ENCODE measurements around the gene MTMR3. TPM values are rescaled to one million over a fixed set of nuclear protein-coding genes. Genes with fewer than 3 reads are reported as not detected.
A peak's percentile ranks its signal among the peaks of the same experiment; 100 is the strongest.

Gene MTMR3
- total RNA-seq, 1 donor from 2014 or later: 41.0 TPM

DNA sequence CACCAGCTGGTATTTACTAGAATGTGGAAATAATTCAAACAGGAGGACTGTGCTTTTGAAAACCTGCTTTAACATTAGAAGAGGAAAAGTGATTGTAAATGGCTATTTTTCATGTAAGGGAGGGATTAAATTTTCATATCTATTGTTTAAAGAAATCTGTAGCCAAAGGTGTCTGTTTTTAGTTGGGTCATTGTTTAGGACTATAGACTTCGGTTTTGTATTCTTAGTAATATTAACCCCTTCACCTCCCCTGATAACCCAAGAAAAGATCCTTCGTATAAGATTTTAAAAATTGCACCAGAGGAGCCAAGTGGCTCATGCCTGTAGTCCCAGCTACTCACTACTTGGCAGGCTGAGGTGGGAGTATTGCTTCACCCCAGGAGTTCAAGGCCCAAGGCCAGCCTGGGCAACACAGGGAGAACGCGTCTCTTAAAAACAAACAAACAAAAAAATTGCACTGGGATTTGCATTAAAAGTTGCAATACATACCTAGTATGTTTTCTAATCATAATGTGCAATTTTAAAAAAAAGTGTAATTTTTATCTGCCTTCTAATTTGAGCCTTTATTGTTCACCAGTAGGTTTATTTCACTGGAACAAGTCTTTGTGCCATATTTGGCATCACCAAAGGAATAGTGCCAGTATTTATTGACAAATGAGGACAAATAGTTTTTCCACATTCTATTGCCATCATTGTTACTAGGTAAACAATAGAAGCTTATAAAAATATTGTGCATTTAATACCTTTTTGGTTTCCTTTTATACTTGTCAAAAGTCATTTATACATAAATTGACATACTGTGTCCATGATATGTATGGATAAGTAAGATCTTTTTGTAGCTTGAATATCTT is 34.3 kb downstream of the MTMR3 start:
- no peak overlapping the region for H3K4me2 ChIP-seq (ENCODE audit: low read length)
- Mint-ChIP-seq H3K4me3 (ENCODE audit: unreplicated experiment) (no peak overlapping the region), H3K9me3 (ENCODE audit: unreplicated experiment) (no peaks in the 10 kb centered on the region), H3K27me3 (ENCODE audit: low read depth, unreplicated experiment) (no peaks in the 10 kb centered on the region), H3K4me1 (ENCODE audit: low read depth, unreplicated experiment) (peaks cover 49% of the 10 kb centered on the region), H3K27ac (ENCODE audit: unreplicated experiment) (no peak overlapping the region), H3K36me3 (ENCODE audit: low read depth, unreplicated experiment) (peaks cover 4% of the 10 kb centered on the region)
- H3K27ac ChIP-seq (ENCODE audit: low read depth, low read length): no peak overlapping the region
- peaks cover 41% of the 10 kb centered on the region for H4K20me1 ChIP-seq (ENCODE audit: insufficient read depth, low read length)
- H3K9ac ChIP-seq (ENCODE audit: low read length): no peak overlapping the region
- DNase-seq (ENCODE audit: low read depth) (no peak), FAIRE-seq (peak; percentile 55)
- H3K4me1 ChIP-seq (ENCODE audit: insufficient read depth, low read length): peaks cover 28% of the 10 kb centered on the region
- no peak for TF ChIP-seq EZH2 (IDR thresholded peaks at IDR 0.05; ENCODE audit: insufficient read depth, low read length)
- TF ChIP-seq, protein P1, sequence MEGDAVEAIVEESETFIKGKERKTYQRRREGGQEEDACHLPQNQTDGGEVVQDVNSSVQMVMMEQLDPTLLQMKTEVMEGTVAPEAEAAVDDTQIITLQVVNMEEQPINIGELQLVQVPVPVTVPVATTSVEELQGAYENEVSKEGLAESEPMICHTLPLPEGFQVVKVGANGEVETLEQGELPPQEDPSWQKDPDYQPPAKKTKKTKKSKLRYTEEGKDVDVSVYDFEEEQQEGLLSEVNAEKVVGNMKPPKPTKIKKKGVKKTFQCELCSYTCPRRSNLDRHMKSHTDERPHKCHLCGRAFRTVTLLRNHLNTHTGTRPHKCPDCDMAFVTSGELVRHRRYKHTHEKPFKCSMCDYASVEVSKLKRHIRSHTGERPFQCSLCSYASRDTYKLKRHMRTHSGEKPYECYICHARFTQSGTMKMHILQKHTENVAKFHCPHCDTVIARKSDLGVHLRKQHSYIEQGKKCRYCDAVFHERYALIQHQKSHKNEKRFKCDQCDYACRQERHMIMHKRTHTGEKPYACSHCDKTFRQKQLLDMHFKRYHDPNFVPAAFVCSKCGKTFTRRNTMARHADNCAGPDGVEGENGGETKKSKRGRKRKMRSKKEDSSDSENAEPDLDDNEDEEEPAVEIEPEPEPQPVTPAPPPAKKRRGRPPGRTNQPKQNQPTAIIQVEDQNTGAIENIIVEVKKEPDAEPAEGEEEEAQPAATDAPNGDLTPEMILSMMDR (IDR thresholded peaks at IDR 0.05; ENCODE audit: insufficient read depth, low read depth, low read length): no peak
- no peak overlapping the region for H3K4me3 ChIP-seq (ENCODE audit: insufficient read depth, low read depth, low read length)
- peaks cover 84% of the 10 kb centered on the region for H3K79me2 ChIP-seq (ENCODE audit: insufficient read depth, low read length)
- no peak overlapping the region for H2AFZ ChIP-seq (ENCODE audit: low read depth, low read length)
- no peaks in the 10 kb centered on the region for H3K27me3 ChIP-seq (ENCODE audit: insufficient read depth, low read length)
- no peaks in the 10 kb centered on the region for H3K9me3 ChIP-seq (ENCODE audit: insufficient read depth, low read depth, low read length)
- no peaks in the 10 kb centered on the region for H3K36me3 ChIP-seq (ENCODE audit: insufficient read depth, low read length)

DNA sequence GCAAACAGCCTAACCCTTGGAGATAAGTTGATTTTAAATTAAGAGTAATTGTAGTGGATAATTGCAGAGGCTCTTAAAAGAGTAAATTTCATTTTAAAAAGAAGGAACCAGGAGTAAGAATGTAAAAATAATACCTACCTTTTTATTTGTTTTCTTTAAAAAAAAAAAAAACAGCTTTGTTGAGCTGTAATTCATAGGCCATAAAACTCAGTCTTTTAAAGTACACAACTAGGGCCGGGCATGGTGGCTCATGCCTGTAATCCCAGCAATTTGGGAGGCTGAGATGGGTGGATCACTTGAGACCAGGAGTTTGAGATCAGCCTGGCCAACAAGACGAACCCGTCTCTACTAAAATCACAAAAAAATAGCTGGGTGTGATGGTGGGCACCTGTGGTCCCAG is 42.4 kb downstream of the MTMR3 start:
- H3K27me3 Mint-ChIP-seq (ENCODE audit: low read depth, unreplicated experiment): no peaks in the 10 kb centered on the region
- DNase-seq (ENCODE audit: low read depth): no peak
- FAIRE-seq: no peak
- H3K36me3 Mint-ChIP-seq (ENCODE audit: low read depth, unreplicated experiment): peaks cover 4% of the 10 kb centered on the region
- Histone ChIP-seq H3K79me2 (ENCODE audit: insufficient read depth, low read length) (peaks cover 96% of the 10 kb centered on the region), H3K9me3 (ENCODE audit: insufficient read depth, low read depth, low read length) (no peaks in the 10 kb centered on the region), H3K4me3 (ENCODE audit: insufficient read depth, low read depth, low read length) (no peak overlapping the region), H3K27ac (ENCODE audit: low read depth, low read length) (no peak overlapping the region), H3K9ac (ENCODE audit: low read length) (no peak overlapping the region), H4K20me1 (ENCODE audit: insufficient read depth, low read length) (peaks cover 84% of the 10 kb centered on the region), H3K4me1 (ENCODE audit: insufficient read depth, low read length) (no peaks in the 10 kb centered on the region), H2AFZ (ENCODE audit: low read depth, low read length) (no peak overlapping the region), H3K36me3 (ENCODE audit: insufficient read depth, low read length) (no peaks in the 10 kb centered on the region), H3K27me3 (ENCODE audit: insufficient read depth, low read length) (no peaks in the 10 kb centered on the region), H3K4me2 (ENCODE audit: low read length) (no peak overlapping the region)
- no peak overlapping the region for H3K4me3 Mint-ChIP-seq (ENCODE audit: unreplicated experiment)
- H3K4me1 Mint-ChIP-seq (ENCODE audit: low read depth, unreplicated experiment): peaks cover 10% of the 10 kb centered on the region
- H3K27ac Mint-ChIP-seq (ENCODE audit: unreplicated experiment): no peak overlapping the region
- TF ChIP-seq, protein P1 (IDR thresholded peaks at IDR 0.05; ENCODE audit: insufficient read depth, low read depth, low read length): no peak
- TF ChIP-seq EZH2 (IDR thresholded peaks at IDR 0.05; ENCODE audit: insufficient read depth, low read length): no peak
- H3K9me3 Mint-ChIP-seq (ENCODE audit: unreplicated experiment): no peaks in the 10 kb centered on the region

DNA sequence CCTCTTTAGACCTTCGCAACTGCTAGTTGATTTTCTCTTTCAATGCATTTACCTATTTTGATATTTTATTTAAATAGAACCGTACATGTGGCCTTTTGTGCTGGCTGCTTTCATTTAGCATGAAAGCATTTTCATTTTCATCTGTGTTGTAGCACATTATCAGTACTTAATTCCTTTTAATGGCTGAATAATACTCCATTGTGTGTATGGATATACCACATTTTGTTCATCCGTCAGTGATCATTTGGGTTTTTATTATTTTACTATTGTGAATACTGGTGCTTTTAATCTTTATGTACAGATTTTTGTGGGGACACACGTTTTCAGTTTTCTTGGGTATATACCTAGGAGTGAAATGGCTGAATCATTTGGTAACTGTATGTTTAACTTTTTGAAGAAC is 43.1 kb downstream of the MTMR3 start:
- Histone ChIP-seq H3K27me3 (ENCODE audit: insufficient read depth, low read length) (no peaks in the 10 kb centered on the region), H3K9ac (ENCODE audit: low read length) (no peak overlapping the region), H3K36me3 (ENCODE audit: insufficient read depth, low read length) (no peaks in the 10 kb centered on the region), H3K27ac (ENCODE audit: low read depth, low read length) (no peak overlapping the region), H3K79me2 (ENCODE audit: insufficient read depth, low read length) (peaks cover 97% of the 10 kb centered on the region), H3K4me2 (ENCODE audit: low read length) (no peak overlapping the region), H3K9me3 (ENCODE audit: insufficient read depth, low read depth, low read length) (no peaks in the 10 kb centered on the region), H3K4me1 (ENCODE audit: insufficient read depth, low read length) (no peaks in the 10 kb centered on the region), H4K20me1 (ENCODE audit: insufficient read depth, low read length) (peaks cover 87% of the 10 kb centered on the region), H2AFZ (ENCODE audit: low read depth, low read length) (no peak overlapping the region), H3K4me3 (ENCODE audit: insufficient read depth, low read depth, low read length) (no peak overlapping the region)
- peaks cover 2% of the 10 kb centered on the region for H3K36me3 Mint-ChIP-seq (ENCODE audit: low read depth, unreplicated experiment)
- no peaks in the 10 kb centered on the region for H3K27me3 Mint-ChIP-seq (ENCODE audit: low read depth, unreplicated experiment)
- no peaks in the 10 kb centered on the region for H3K9me3 Mint-ChIP-seq (ENCODE audit: unreplicated experiment)
- TF ChIP-seq, protein P1 (IDR thresholded peaks at IDR 0.05; ENCODE audit: insufficient read depth, low read depth, low read length): no peak
- no peak for TF ChIP-seq EZH2 (IDR thresholded peaks at IDR 0.05; ENCODE audit: insufficient read depth, low read length)
- H3K27ac Mint-ChIP-seq (ENCODE audit: unreplicated experiment): no peak overlapping the region
- no peak overlapping the region for H3K4me3 Mint-ChIP-seq (ENCODE audit: unreplicated experiment)
- peaks cover 4% of the 10 kb centered on the region for H3K4me1 Mint-ChIP-seq (ENCODE audit: low read depth, unreplicated experiment)
- FAIRE-seq: no peak
- DNase-seq (ENCODE audit: low read depth): no peak
